HS-5 (cell line): ENCODE measurements around the gene MBTPS2.
"Not testable (repeated sequence)": the region's sequence is repeated elsewhere in the genome, so short reads cannot be mapped to it uniquely, and the experiment has no call there.

Experiments used
- DNase-seq: peaks from one replicate; pipeline ENCODE4 v3.0.0-alpha.2; 2012; ENCODE audit warnings: low read depth

MBTPS2 gene

DNA sequence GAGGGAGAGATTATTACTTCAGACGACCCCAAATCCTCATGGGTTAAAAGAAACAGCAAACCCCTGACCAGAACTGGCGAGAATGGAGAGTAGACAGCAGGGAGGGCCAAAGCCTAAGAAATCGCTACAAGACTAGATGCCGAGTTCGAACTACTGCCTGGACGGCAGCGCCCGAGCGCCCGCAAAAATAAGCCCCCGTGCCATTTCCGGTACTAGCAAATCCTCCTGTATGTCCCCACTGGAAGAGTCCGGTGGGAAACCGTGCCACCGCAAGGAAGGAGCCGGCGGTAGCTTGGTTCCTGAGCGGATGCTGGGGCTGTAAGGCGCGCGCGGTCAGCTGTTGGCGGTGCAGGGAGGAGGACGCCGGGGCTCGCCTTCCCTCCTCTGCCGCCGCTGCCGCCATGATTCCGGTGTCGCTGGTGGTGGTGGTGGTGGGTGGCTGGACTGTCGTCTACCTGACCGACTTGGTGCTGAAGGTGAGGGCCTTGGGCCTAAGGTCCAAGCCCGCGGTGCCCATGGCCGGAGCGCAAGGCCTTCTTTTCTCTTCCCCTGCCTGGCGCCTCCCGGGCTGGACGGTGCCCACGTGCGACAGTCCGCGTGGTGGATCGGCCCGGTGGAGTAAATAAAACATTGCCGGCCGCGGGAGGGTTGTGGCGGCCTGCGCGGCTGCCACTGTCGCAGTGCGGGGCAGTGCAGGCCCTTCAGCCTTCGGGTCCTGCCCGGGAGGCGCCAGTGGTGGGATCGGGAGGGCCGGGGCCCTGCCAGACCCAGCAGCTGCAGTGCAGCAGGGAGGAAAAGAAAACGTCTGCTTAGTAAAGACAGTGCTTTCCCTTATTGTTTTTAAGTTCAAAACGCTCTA, at the start of gene MBTPS2:
Gene MBTPS2 (plus strand): TSS at position 284 of the 859 bp plus-strand sequence. CDS start 118 bp downstream, at position 402.
- DNase-seq: peak; percentile 69

DNA sequence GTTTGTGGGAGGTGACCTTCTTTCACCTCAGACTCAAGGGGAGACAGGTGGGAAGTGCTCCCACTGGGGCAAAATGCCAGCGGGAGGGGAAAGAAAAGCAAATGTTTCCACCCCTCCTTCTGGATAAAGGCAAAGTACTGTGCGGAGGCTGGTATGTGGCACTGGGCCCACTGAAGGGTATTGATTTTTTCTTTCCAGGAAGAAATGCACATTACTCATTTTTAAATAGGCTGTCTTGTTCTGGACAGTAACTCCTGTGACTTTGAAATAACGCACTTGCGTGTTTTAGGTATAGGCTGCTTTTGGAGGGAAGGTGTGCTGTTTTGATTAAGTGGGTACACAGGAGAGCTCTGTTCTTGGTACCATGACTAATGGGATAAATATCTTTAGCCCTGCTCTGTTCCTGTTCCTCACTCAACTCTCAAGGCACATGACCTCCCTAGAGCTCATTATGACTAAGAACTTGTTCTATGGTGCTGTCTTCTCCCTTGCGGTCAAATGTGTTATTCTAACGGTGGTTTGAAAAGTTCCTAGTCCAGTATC, 40.7 kb upstream of the MBTPS2 start:
- DNase-seq: no peak

DNA sequence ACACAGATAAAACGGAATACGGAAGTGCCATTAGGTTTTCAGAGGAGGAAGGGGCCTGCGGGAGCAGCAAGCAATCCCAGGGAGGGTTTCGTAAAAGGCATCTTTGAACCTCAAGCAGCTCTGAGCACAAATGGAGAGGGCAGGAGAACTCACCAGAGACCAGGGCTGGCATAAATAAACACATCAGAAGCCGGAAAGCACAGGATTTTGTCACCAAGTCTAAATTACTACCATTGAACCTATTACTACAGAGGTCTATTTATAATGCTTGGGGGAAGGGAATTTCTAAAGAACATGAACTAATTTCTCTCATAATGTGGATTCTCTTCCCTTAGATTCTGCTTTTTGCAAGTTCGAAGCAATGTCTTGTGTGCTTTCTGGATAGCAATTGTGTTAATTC, 39.6 kb upstream of the MBTPS2 start:
- no peak for DNase-seq

DNA sequence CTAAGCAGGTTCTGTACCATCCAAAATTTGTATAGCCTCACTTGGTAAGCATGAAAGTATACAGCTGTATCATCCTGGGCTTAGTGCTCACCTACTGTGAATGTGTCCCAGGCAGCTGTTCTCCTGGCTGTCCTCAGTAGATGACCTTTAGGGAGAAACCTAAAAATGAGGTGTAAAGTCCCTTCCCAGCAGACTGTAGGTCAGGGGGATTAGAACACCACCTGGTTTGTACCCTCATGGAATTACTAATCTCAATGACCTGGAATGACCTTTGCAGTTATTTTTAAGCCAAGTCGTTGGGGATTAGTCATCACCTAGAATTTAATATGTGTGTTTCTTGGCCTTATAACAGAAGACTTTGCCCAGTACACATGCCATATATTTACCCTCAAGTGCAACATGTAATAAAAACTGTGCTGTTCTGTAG, 39.1 kb upstream of the MBTPS2 start:
- DNase-seq: peak; percentile 14

DNA sequence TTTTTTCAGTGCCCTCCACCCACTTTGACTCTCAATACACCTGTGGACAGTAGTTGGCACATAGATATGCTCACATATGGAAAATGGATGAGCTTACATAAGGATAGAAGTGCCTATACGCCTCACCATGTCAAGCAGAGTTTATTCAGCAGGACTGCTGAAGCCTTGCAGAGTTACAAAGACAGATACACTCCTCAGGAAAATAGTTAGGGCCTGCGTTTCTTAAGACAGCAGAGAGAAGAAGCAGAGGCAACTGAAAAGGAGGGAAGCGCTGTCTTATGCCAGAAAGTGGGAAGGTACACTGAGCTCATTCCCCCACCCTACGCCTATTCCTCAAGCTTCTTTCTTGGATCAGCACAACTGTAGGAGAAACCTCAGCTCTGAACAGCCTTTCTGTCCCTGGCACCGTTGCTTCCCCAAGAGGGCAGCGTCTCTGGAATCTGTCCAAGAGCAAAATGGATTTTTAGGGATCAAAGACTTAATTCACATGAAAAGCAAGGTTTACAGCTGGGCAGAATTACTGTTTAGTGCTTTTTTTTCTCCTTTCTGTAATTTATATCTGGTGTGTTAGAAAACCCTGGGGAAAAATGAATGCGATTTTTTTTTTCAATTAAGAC, 37.3 kb upstream of the MBTPS2 start:
- DNase-seq: no peak

DNA sequence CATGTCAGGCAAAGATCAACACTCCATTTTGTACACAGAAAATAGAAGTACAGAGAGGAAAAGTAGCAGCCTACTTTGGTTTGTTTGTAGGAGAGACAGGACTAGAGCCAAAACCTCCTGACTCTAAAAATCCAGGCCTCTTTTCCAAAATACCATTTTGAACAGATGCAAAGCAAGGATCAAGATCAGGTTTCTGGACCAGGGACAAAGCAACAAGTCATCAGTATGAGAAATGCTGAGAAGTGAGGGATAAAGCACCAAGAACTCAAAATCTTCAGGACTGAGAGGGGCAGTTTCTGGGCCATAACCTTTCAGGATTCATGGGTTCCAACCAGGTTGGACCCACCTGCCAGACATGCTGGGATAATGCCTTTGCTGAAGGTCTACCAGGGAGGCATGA, 36.6 kb upstream of the MBTPS2 start:
- DNase-seq: no peak

DNA sequence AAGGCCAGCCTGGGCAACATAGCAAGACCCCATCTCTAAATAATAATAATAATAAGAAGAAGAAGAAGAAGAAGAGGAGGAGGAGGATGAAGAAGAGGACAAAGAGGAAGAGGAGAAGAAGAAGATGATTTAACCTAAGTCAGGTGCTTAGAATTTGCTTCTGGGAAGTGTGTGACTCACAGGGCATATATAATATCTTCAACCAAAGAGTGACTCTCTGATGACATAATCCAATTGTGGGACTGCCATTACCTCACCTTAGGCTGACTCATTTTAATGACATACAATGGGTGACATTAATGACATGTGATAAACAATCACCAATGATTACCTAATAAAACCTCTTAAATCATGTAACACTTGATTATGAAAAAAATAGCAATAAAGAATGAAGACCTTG, 32.7 kb upstream of the MBTPS2 start:
- no peak for DNase-seq

DNA sequence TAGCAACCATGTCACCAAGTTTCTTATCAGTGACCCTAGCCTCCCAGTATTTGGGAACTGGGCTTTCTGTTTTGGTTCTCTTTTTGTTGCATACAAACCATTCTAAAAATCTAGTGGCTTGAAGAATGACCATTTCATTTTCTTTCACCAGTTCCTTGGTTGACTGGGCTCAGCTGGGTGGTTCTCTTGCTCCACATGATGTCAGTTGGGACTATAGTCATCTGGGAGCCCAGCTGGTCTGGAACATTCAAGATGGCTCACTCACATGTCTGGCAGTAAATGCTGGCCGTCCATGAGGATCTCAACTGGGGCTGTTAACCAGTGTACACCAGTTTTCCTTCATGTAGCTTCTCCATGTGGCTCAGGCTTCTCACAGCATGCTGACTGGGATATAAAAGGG, 27.6 kb upstream of the MBTPS2 start:
- no peak for DNase-seq

DNA sequence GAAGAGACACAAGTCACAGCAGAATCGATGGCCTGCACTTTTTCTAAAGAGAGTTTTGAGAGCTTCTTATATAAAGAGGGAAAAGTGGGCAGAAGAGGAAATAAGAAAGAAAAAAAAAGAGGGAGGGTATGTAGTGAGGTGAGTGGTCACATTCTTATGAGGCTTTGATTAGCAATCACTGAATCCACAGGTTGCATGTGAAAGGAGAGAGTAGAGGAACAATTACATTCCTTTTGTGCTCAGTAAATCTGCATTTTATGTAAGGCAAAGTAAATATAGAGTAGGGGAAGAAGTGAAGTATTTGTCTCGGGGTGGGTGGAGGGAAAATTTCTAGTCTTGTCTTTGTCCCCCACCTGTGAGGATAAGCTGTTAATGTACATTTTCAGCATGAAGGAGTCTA, 26.8 kb upstream of the MBTPS2 start:
- DNase-seq: no peak

DNA sequence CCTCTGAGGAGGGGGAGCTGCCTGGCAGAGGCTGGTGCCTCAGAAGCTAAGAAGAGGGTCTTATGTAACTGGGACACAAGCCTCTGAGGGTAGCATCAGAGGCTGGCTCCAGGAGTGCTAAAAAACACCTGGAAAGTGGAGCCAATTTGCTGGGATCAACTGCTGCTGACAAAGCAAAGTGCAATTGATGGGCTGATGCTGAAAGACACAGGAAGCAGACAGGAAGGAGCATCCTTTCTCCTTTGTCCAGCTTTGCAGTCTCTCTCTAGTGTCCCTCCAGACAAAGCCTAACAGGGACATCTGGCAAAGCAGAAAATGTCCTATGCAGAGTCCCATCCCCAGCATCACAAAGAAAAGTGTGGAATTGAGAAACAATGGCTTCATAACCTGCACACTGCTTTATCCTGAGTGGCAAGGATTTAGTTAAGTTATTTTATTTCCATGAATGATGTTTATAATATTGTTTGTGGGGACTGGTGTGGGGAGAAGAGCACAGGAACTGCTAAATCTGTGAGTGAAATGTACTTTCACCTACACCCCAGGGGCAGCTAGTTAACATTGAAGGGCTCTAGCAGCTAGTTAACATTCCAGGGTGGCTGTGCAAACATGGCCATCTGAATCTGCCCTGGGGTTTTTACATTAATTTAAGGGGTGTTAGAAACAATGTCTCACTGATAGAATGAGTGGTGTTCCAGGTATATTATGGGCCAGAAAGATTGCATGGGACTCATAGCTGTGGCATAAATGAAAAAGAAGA, 25.6 kb upstream of the MBTPS2 start:
- no peak for DNase-seq

DNA sequence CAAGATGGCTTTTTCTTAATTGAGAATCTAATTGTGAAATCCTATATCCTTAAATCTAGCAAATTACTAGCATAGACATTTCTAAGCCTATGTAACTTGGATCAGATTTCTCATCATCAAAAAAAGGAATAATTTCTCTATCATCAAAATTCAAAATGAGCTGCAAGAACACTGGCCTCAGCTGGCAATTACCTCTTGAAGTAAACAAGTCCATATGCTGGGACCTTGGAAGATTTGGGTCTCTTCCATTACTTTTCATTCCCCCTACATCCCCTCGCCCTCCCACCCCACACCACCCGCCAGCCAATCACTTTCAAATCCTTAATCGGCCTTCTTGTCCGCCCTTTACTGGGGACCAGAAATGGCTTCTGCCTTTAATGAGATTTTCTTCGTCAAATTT, 23.3 kb upstream of the MBTPS2 start:
- no peak for DNase-seq

DNA sequence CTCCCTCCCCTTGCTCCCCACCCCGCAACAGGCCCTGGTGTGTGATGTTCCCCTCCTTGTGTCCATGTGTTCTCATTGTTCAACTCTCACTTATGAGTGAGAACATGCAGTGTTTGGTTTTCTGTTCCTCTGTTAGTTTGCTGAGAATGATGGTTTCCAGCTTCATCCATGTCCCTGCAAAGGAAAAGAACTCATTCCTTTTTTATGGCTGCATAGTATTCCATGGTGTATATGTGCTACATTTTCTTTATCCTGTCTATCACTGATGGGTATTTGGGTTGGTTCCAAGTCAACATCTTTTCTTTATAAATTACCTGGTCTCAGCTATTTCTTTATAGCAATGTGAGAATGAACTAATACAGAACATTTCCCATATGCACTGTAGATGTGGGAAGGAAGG, 19.2 kb upstream of the MBTPS2 start:
- not testable (repeated sequence) for DNase-seq

DNA sequence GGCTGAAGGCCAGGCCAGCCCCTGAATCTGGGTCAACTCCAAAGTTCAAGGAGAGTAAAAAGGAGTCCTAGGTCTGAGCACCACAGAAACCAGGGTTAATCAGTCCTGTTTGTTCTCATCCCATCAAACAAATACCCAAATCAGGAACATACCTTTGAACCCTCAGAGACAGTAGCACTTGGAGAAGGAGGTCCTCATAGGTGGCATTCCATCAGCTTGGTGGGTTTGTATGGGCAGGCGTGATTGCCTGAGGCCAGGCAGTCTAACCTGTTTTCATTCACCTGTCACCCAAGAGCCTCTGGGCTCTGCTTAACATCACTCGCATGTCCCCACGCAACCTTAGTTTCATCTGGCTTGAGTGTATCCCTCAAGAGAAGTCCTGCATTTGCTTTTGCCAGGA, 17.5 kb upstream of the MBTPS2 start:
- no peak for DNase-seq

DNA sequence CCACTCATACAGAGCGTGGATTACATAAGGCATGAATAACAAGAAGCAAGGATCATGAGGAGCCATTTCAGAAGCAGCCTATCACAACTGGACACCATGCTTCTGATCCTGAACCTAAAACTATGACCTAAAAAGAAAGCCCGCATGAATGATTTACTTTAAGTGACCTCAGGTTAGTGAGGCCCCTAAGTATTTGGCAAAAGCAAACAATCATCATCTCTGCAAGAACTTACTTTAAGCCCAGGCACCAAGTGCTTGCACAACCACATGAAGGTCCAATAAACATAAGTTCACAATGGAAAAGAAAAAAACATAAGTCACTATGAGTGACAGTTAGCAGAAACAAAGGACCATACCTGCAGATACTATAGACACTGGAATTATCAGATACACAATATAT, 7.9 kb upstream of the MBTPS2 start:
- no peak for DNase-seq

DNA sequence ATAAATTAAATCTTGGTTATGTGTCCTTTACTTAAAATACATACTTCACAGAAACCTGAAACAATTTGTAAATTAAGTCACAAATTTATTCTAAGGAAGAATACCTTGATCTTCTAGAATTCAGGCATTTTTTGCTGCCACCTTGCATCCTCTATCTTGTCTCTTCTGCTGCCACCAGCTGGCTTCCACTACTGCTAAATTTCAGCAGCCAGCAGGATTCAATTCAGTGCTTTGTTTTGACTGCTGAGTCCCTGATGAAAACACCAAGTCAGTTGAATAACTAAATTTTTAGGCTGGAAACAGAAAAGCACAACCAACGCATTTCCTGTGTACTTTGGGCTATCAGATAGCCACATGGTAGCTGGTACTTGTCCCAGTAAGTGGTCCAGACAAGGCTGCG, 2.4 kb upstream of the MBTPS2 start:
- DNase-seq: no peak

DNA sequence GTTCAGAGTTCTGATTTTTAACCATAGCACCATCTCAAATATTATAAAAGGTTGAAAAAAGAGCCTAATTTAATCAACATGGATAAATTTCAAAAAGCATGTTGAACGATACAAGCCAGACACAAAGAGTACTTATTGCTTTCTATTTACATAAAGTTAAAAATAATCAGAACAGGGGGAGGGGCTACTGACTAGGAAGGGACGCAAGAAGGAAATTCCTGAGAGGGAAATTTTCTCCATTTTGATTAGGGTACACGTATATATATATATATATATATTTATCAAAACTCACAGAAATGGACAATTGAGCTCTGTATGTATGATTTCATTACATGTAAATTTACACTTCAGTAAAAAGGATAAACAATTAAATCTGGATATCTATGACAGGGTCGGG, 482 bp upstream of the MBTPS2 start:
- DNase-seq: no peak

DNA sequence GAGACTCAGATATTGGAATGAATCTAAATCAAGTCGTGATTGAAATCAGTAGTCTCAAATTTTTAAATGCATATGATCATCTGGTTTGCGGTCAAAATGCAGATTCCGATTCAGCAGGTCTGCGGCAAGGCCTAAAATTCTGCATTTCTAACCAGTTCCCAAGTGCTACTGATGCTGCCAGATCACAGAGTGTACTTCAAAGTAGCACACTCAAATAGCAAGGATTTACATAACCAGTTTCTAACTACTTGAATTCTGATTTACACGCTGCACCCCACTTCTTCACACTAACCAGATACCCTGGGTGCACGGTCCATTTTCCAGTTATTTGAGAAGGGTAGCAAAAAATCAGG, 752 bp downstream of the MBTPS2 start:
- no peak for DNase-seq

DNA sequence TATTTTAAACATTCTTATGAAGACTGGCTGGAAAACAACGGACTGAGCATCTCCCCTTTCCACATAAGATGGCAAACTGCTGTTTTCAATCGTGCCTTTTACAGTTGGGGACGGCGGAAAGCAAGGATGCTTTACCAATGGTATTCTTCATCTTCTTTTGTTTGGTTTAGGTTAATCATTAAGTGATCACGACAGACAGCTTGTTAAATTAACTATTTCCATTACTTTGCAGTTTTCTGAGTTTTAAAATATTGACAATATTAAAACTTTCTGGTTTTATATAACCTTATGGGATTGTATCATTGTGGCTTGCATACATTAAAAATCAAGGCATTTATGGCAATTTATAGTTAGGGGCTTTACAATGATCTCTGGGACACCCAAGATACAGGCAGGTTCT, 3.8 kb downstream of the MBTPS2 start:
- no peak for DNase-seq

DNA sequence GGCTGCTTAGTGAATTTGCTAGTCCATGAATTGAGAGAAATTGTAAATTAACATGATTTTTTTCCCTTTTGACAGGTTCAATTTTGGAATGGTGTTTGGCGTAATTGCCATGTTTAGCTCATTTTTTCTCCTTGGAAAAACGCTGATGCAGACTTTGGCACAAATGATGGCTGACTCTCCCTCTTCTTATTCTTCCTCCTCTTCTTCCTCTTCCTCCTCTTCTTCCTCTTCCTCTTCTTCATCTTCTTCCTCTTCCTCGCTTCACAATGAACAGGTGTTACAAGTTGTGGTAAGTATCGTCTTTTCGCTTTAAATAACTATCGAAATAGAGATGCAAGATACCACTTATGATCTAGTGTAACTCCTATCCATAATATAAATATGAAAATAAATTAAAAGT, 5.7 kb downstream of the MBTPS2 start:
- no peak for DNase-seq

DNA sequence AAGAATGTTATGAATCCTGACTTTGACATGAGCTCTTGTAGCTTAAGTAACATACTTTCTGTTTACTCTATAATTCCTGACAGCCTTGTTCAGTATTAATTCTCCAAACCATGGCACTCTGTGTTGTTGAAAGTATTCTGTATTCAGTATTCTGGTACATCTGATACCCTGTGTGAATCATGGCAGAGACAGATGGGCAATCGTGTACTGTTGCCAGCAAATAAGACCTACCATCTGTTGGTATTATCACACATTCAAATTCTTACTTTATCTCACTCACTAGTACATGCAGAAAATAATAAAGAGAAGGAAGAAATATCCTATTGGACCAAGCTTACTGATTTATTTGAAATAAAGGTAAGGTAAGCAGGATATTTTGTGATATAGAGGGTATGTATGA, 7.9 kb downstream of the MBTPS2 start:
- DNase-seq: no peak

DNA sequence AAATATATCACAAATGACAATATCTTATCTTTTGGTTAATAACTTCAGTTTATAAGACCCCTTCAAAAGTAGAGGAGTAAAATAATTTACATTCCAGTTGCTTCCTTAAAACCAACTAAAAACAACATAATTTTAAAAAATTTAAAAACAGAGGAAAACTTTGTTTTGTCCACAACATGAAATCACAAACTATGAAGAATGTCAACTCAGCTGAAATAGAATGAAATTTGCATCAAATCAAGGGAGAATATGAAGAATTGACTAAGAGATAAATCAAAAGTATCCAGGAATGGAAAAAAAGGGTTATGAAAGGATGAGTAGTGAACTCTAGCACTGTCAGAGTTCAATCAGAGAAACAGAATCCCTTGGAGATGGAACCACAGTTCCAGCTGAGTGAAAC, 14.2 kb downstream of the MBTPS2 start:
- DNase-seq: no peak

DNA sequence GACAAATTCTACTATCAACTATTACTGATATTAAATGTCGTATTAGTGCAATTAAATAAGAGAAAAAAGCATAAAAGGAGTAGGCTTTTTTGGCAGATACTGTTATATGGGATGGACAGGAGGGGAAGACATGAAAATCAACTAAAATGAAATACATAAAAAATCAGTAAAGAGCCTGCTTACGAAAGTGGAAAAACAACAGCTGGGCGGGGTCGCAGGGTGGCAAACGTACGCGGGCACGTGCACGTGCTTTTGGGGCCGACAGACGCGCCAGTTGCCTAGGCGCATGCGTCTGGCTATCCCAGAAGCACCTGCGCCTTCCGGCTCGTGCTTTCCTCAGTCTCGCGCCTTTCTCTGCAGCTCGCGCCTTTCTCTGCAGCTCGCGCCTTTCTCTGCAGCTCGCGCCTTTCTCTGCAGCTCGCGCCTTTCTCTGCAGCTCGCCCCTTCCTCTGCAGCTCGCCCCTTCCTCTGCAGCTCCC, 16.6 kb downstream of the MBTPS2 start, which contains the start of gene YY2:
Gene YY2 (plus strand): TSS at position 51 of the 479 bp plus-strand sequence. CDS start 498 bp downstream, outside the sequence.
- no peak for DNase-seq

DNA sequence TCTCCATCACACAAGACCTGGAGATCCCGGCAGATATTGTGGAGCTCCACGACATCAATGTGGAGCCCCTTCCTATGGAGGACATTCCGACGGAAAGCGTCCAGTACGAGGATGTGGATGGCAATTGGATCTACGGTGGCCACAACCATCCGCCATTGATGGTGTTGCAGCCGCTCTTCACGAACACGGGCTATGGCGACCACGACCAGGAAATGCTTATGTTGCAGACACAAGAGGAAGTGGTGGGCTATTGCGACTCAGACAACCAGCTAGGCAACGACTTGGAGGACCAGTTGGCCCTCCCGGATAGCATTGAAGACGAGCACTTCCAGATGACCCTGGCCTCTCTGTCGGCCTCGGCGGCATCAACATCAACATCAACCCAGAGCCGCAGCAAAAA, 17.1 kb downstream of the MBTPS2 start:
- DNase-seq: no peak
